SK-N-SH treated with all-trans-retinoic acid at 6 μM for 48 hours (cell line): ENCODE measurements around the gene DGKI.

Source experiments
- ATAC-seq: fragments of 200-7000 bp; cut with Tn5 transposase; 3 replicates; pipeline ENCODE4 v1.9.1; 2020; ENCODE audit warnings: mild to moderate bottlenecking, moderate library complexity
- ARNTL ChIP-seq: fragments of 450-650 bp; formaldehyde crosslinking; IDR thresholded peaks from 2 replicates; pipeline ENCODE4 v1.5.0; 2020; ENCODE audit warnings: low read depth, mild to moderate bottlenecking, moderate library complexity, borderline replicate concordance
- CSDC2 ChIP-seq: fragments of 250-450 bp; sonication (Bioruptor Pico); IDR thresholded peaks from 2 replicates; pipeline ENCODE4 v1.5.0; 2020; ENCODE audit warnings: mild to moderate bottlenecking, moderate library complexity
- ESRRG ChIP-seq: fragments of 250-450 bp; sonication (Bioruptor Pico); IDR thresholded peaks from 2 replicates; pipeline ENCODE4 v1.6.1; 2021; ENCODE audit warnings: mild to moderate bottlenecking
- GLIS3 ChIP-seq: fragments of 250-450 bp; sonication (Bioruptor Pico); IDR thresholded peaks from 2 replicates; pipeline ENCODE4 v1.5.0; 2020; ENCODE audit warnings: mild to moderate bottlenecking, moderate library complexity
- ISL1 ChIP-seq: fragments of 250-450 bp; sonication (Bioruptor Pico); IDR thresholded peaks from 2 replicates; pipeline ENCODE4 v2.1.2; 2022; ENCODE audit warnings: mild to moderate bottlenecking, moderate library complexity
- OSR1 ChIP-seq: fragments of 250-450 bp; sonication (Bioruptor Pico); IDR thresholded peaks from 2 replicates; pipeline ENCODE4 v1.8.0; 2022; ENCODE audit warnings: moderate library complexity, mild to moderate bottlenecking, inconsistent platforms
- PPARA ChIP-seq: fragments of 250-450 bp; sonication (Bioruptor Pico); IDR thresholded peaks from 2 replicates; pipeline ENCODE4 v1.5.0; 2020; ENCODE audit warnings: mild to moderate bottlenecking, borderline replicate concordance
- RARB ChIP-seq: fragments of 250-450 bp; sonication (Bioruptor Pico); IDR thresholded peaks from 2 replicates; pipeline ENCODE4 v1.8.0; 2021; ENCODE audit warnings: mild to moderate bottlenecking, moderate library complexity
- SNAI2 ChIP-seq: fragments of 250-450 bp; sonication (Bioruptor Pico); IDR thresholded peaks from 2 replicates; pipeline ENCODE4 v1.5.0; 2020; ENCODE audit warnings: mild to moderate bottlenecking, moderate library complexity
- TCF4 ChIP-seq: fragments of 250-450 bp; sonication (Bioruptor Pico); IDR thresholded peaks from 2 replicates; pipeline ENCODE4 v1.8.0; 2021; ENCODE audit warnings: mild to moderate bottlenecking, moderate library complexity, borderline replicate concordance
- TOX ChIP-seq: fragments of 250-450 bp; sonication (Bioruptor Pico); IDR thresholded peaks from 2 replicates; pipeline ENCODE4 v1.8.0; 2021; ENCODE audit warnings: mild to moderate bottlenecking, moderate library complexity, borderline replicate concordance
- ZC3H10 ChIP-seq: fragments of 250-450 bp; sonication (Bioruptor Pico); IDR thresholded peaks from 2 replicates; pipeline ENCODE4 v1.5.1; 2021; ENCODE audit warnings: mild to moderate bottlenecking, moderate library complexity
- ZFP3 ChIP-seq: fragments of 250-450 bp; sonication (Bioruptor Pico); IDR thresholded peaks from 2 replicates; pipeline ENCODE4 v1.5.0; 2020; ENCODE audit warnings: mild to moderate bottlenecking, moderate library complexity
- ZFP30 ChIP-seq: fragments of 450-650 bp; formaldehyde crosslinking; IDR thresholded peaks from 2 replicates; pipeline ENCODE4 v1.5.0; 2022; ENCODE audit warnings: mild to moderate bottlenecking, moderate library complexity
- ZNF565 ChIP-seq: fragments of 450-650 bp; formaldehyde crosslinking; conservative IDR thresholded peaks from 2 replicates; pipeline ENCODE4 v1.5.0; 2020; ENCODE audit warnings: low read depth, mild to moderate bottlenecking, moderate library complexity
- ZNF70 ChIP-seq: fragments of 450-650 bp; formaldehyde crosslinking; IDR thresholded peaks from 2 replicates; pipeline ENCODE4 v1.5.0; 2020; ENCODE audit warnings: mild to moderate bottlenecking, moderate library complexity
- ZNF8 ChIP-seq: fragments of 450-650 bp; formaldehyde crosslinking; IDR thresholded peaks from 2 replicates; pipeline ENCODE4 v1.5.0; 2020; ENCODE audit warnings: mild to moderate bottlenecking, moderate library complexity
- TF ChIP-seq, protein P1 (sequence below): fragments of 250-450 bp; sonication (Bioruptor Pico); IDR thresholded peaks from 2 replicates; pipeline ENCODE4 v1.5.0; 2020; ENCODE audit warnings: mild to moderate bottlenecking, moderate library complexity
- TF ChIP-seq, protein P2 (sequence below): fragments of 250-450 bp; sonication (Bioruptor Pico); IDR thresholded peaks from 2 replicates; pipeline ENCODE4 v1.8.0; 2020; ENCODE audit warnings: mild to moderate bottlenecking, moderate library complexity, borderline replicate concordance
- TF ChIP-seq, protein P3 (sequence below): fragments of 250-450 bp; sonication (Bioruptor Pico); IDR thresholded peaks from 2 replicates; pipeline ENCODE4 v1.8.0; 2021; ENCODE audit warnings: low read depth, mild to moderate bottlenecking, moderate library complexity, borderline replicate concordance

DGKI gene

GRCh38 chr7:137395420-137395819 is 451.4 kb downstream of the DGKI start:
- no peak for ATAC-seq
- no peak for TF ChIP-seq PPARA (CRISPR knock-in tag)
- TF ChIP-seq ZFP3 (CRISPR knock-in tag): no peak
- TF ChIP-seq ARNTL (CRISPR knock-in tag): no peak
- TF ChIP-seq TCF4 (CRISPR knock-in tag): no peak
- no peak for TF ChIP-seq ZNF8
- TF ChIP-seq, protein P1, sequence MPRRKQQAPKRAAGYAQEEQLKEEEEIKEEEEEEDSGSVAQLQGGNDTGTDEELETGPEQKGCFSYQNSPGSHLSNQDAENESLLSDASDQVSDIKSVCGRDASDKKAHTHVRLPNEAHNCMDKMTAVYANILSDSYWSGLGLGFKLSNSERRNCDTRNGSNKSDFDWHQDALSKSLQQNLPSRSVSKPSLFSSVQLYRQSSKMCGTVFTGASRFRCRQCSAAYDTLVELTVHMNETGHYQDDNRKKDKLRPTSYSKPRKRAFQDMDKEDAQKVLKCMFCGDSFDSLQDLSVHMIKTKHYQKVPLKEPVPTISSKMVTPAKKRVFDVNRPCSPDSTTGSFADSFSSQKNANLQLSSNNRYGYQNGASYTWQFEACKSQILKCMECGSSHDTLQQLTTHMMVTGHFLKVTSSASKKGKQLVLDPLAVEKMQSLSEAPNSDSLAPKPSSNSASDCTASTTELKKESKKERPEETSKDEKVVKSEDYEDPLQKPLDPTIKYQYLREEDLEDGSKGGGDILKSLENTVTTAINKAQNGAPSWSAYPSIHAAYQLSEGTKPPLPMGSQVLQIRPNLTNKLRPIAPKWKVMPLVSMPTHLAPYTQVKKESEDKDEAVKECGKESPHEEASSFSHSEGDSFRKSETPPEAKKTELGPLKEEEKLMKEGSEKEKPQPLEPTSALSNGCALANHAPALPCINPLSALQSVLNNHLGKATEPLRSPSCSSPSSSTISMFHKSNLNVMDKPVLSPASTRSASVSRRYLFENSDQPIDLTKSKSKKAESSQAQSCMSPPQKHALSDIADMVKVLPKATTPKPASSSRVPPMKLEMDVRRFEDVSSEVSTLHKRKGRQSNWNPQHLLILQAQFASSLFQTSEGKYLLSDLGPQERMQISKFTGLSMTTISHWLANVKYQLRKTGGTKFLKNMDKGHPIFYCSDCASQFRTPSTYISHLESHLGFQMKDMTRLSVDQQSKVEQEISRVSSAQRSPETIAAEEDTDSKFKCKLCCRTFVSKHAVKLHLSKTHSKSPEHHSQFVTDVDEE: no peak
- TF ChIP-seq ZFP30 (CRISPR knock-in tag): no peak
- TF ChIP-seq, protein P2, sequence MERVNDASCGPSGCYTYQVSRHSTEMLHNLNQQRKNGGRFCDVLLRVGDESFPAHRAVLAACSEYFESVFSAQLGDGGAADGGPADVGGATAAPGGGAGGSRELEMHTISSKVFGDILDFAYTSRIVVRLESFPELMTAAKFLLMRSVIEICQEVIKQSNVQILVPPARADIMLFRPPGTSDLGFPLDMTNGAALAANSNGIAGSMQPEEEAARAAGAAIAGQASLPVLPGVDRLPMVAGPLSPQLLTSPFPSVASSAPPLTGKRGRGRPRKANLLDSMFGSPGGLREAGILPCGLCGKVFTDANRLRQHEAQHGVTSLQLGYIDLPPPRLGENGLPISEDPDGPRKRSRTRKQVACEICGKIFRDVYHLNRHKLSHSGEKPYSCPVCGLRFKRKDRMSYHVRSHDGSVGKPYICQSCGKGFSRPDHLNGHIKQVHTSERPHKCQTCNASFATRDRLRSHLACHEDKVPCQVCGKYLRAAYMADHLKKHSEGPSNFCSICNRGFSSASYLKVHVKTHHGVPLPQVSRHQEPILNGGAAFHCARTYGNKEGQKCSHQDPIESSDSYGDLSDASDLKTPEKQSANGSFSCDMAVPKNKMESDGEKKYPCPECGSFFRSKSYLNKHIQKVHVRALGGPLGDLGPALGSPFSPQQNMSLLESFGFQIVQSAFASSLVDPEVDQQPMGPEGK (CRISPR knock-in tag): no peak

GRCh38 chr7:137393570-137393969 is 453.2 kb downstream of the DGKI start:
- TF ChIP-seq CSDC2 (no peak), ZFP30 (CRISPR knock-in tag) (no peak), ISL1 (no peak), ESRRG (CRISPR knock-in tag) (no peak), OSR1 (CRISPR knock-in tag) (no peak), SNAI2 (CRISPR knock-in tag) (no peak), ZC3H10 (CRISPR knock-in tag) (no peak), ARNTL (CRISPR knock-in tag) (no peak), GLIS3 (CRISPR knock-in tag) (no peak), RARB (CRISPR knock-in tag) (no peak), ZNF70 (no peak)
- TF ChIP-seq, all 23 proteins: peak for 0

DNA sequence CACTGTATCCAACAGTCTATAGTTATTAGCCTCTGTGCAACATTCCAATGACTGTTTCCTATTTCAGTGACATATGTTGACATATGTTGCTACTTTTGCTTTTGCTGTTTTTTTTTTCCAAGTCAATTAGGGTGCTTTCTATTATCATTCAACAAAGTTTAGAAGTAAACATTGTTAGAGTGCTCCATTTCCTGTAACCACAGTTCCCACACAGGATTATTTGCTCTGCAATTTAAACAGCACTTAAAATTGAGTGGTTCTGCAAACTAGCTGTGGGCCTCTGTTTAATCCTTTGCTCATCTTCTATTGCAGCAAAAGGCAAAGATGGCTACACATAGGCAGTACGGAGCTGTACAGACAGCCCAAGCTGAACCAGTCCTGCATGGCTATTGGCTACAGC is 456.7 kb downstream of the DGKI start:
- TF ChIP-seq SNAI2 (CRISPR knock-in tag) (no peak), ZFP30 (CRISPR knock-in tag) (no peak), ZC3H10 (CRISPR knock-in tag) (no peak), ARNTL (CRISPR knock-in tag) (no peak), TOX (CRISPR knock-in tag) (no peak), ZNF70 (no peak), ESRRG (CRISPR knock-in tag) (no peak), ZNF8 (no peak), OSR1 (CRISPR knock-in tag) (no peak), RARB (CRISPR knock-in tag) (no peak), CSDC2 (no peak), ZNF565 (no peak), GLIS3 (CRISPR knock-in tag) (no peak)
- TF ChIP-seq, protein P2 (CRISPR knock-in tag): no peak
- TF ChIP-seq, protein P3, sequence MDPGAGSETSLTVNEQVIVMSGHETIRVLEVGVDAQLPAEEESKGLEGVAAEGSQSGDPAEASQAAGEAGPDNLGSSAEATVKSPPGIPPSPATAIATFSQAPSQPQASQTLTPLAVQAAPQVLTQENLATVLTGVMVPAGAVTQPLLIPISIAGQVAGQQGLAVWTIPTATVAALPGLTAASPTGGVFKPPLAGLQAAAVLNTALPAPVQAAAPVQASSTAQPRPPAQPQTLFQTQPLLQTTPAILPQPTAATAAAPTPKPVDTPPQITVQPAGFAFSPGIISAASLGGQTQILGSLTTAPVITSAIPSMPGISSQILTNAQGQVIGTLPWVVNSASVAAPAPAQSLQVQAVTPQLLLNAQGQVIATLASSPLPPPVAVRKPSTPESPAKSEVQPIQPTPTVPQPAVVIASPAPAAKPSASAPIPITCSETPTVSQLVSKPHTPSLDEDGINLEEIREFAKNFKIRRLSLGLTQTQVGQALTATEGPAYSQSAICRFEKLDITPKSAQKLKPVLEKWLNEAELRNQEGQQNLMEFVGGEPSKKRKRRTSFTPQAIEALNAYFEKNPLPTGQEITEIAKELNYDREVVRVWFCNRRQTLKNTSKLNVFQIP: no peak
- TF ChIP-seq, protein P1: no peak
- TF ChIP-seq, all 23 proteins: peak for 0
- ATAC-seq: no peak

More at GRCh38 chr7:137393570-137393969, 453.2 kb downstream of the DGKI start:
- no peak for ATAC-seq
